GM23338 (cell line): ENCODE data around the gene CSTB. TPM values are rescaled to one million over a fixed set of nuclear protein-coding genes. Genes with fewer than 3 reads are reported as not detected.

Experiments
- ATAC-seq: fragments of 200-7000 bp; cut with Tn5 transposase; 3 replicates; pipeline ENCODE4 v1.9.1; 2020
- DNase-seq: peaks from one replicate; pipeline ENCODE4 v3.0.0-alpha.2; 2015; ENCODE audit warnings: low spot score
- H2AFZ ChIP-seq: fragments of 200-600 bp; sonication (generic); 2 replicates; pipeline ENCODE4 v1.8.0; 2016; ENCODE audit warnings: antibody characterized with exemption, mild to moderate bottlenecking, moderate library complexity
- H3F3A ChIP-seq: fragments of 200-600 bp; sonication (generic); replicated peaks from 2 replicates; pipeline ENCODE4 v1.8.0; 2017; ENCODE audit warnings: antibody characterized with exemption, mixed run types, low read depth
- H3K27ac ChIP-seq: fragments of 200-600 bp; sonication (generic); 2 replicates; pipeline ENCODE4 v1.6.1; 2016; ENCODE audit warnings: low read depth
- H3K27me3 ChIP-seq: fragments of 200-600 bp; sonication (generic); 2 replicates; pipeline ENCODE4 v1.8.0; 2016; ENCODE audit warnings: mild to moderate bottlenecking, mixed run types, moderate library complexity; ENCODE audit not compliant: insufficient read depth
- H3K36me3 ChIP-seq: fragments of 200-600 bp; sonication (generic); 2 replicates; pipeline ENCODE4 v1.8.0; 2016; ENCODE audit warnings: mild to moderate bottlenecking; ENCODE audit not compliant: insufficient read depth
- H3K4me1 ChIP-seq: fragments of 200-600 bp; sonication (generic); 2 replicates; pipeline ENCODE4 v1.8.0; 2016; ENCODE audit warnings: mild to moderate bottlenecking, moderate library complexity; ENCODE audit not compliant: insufficient read depth
- H3K4me2 ChIP-seq: fragments of 200-600 bp; sonication (generic); 2 replicates; pipeline ENCODE4 v1.7.1; 2017; ENCODE audit warnings: mixed run types
- H3K4me3 ChIP-seq: fragments of 200-600 bp; sonication (generic); 2 replicates; pipeline ENCODE4 v1.6.1; 2016; ENCODE audit warnings: mixed run types
- H3K79me2 ChIP-seq: fragments of 200-600 bp; sonication (generic); replicated peaks from 2 replicates; pipeline ENCODE4 v1.8.0; 2017; ENCODE audit warnings: mild to moderate bottlenecking; ENCODE audit not compliant: insufficient read depth
- H3K9me2 ChIP-seq: fragments of 200-600 bp; sonication (generic); 2 replicates; pipeline ENCODE4 v1.8.0; 2017; ENCODE audit not compliant: insufficient read depth
- H4K20me1 ChIP-seq: fragments of 200-600 bp; sonication (generic); replicated peaks from 2 replicates; pipeline ENCODE4 v1.8.0; 2017; ENCODE audit warnings: mild to moderate bottlenecking; ENCODE audit not compliant: insufficient read depth
- H3K27ac Mint-ChIP-seq: 2 replicates; pipeline ENCODE4 v1.8.0; 2020; ENCODE audit warnings: inconsistent platforms, mild to moderate bottlenecking, moderate library complexity, mixed read lengths
- H3K27me3 Mint-ChIP-seq: 3 replicates; pipeline ENCODE4 v1.8.0; 2022; ENCODE audit warnings: low read depth, mild to moderate bottlenecking, moderate library complexity, mixed read lengths, inconsistent platforms; ENCODE audit not compliant: insufficient read depth, poor library complexity
- H3K36me3 Mint-ChIP-seq: 3 replicates; pipeline ENCODE4 v1.8.0; 2021; ENCODE audit warnings: low read depth, mild to moderate bottlenecking, inconsistent platforms, moderate library complexity, mixed read lengths
- H3K4me1 Mint-ChIP-seq: 3 replicates; pipeline ENCODE4 v1.8.0; 2020; ENCODE audit warnings: mild to moderate bottlenecking, inconsistent platforms, mixed read lengths
- H3K4me3 Mint-ChIP-seq: 3 replicates; pipeline ENCODE4 v1.8.0; 2021; ENCODE audit warnings: moderate library complexity, mild to moderate bottlenecking, inconsistent platforms, mixed read lengths
- H3K9me3 Mint-ChIP-seq: 3 replicates; pipeline ENCODE4 v1.8.0; 2020; ENCODE audit warnings: moderate library complexity, mild to moderate bottlenecking, inconsistent platforms, mixed read lengths
- CREB1 ChIP-seq: fragments of 250-450 bp; sonication (Bioruptor Pico); IDR thresholded peaks from 2 replicates; pipeline ENCODE4 v1.5.0; 2020; ENCODE audit warnings: low read depth, mild to moderate bottlenecking, moderate library complexity
- CTCF ChIP-seq, 2 experiments: fragments of 200-600 bp in 1 of 2; sonication (generic) in 1 of 2; conservative IDR thresholded peaks; 2 replicates each; pipeline versions ENCODE4 v1.5.1 to v1.6.1; 2016 to 2017; ENCODE audit warnings: antibody characterized with exemption in 2 of 2, low read depth in 2 of 2, mild to moderate bottlenecking in 2 of 2, moderate library complexity in 1 of 2
- ETS1 ChIP-seq: IDR thresholded peaks from 2 replicates; pipeline ENCODE4 v1.6.1; 2016; ENCODE audit warnings: antibody characterized with exemption
- EZH2 ChIP-seq: fragments of 200-600 bp; sonication (generic); IDR thresholded peaks from one replicate; pipeline ENCODE4 v1.8.0; 2017; ENCODE audit warnings: antibody characterized with exemption, mild to moderate bottlenecking, low read depth; ENCODE audit not compliant: unreplicated experiment
- EZH2phosphoT487 ChIP-seq: fragments of 200-600 bp; sonication (generic); IDR thresholded peaks from one replicate; pipeline ENCODE4 v1.8.1; 2018; ENCODE audit warnings: antibody characterized with exemption; ENCODE audit not compliant: unreplicated experiment
- JUNB ChIP-seq: IDR thresholded peaks from one replicate; pipeline ENCODE4 v1.6.1; 2016; ENCODE audit warnings: antibody characterized with exemption; ENCODE audit not compliant: unreplicated experiment
- NANOG ChIP-seq: IDR thresholded peaks from 2 replicates; pipeline ENCODE4 v1.6.1; 2016; ENCODE audit warnings: antibody characterized with exemption, borderline replicate concordance
- POLR2AphosphoS5 ChIP-seq: IDR thresholded peaks from 2 replicates; pipeline ENCODE4 v1.6.1; 2016; ENCODE audit warnings: antibody characterized with exemption, low read depth
- STAT1 ChIP-seq: IDR thresholded peaks from one replicate; pipeline ENCODE4 v1.6.1; 2016; ENCODE audit warnings: antibody characterized with exemption; ENCODE audit not compliant: unreplicated experiment
- ZNF114 ChIP-seq: fragments of 250-450 bp; sonication (Bioruptor Pico); IDR thresholded peaks from 2 replicates; pipeline ENCODE4 v1.5.0; 2020; ENCODE audit warnings: mild to moderate bottlenecking, moderate library complexity
- ZNF331 ChIP-seq: fragments of 250-450 bp; sonication (Bioruptor Pico); IDR thresholded peaks from 2 replicates; pipeline ENCODE4 v1.5.0; 2020; ENCODE audit warnings: low read depth, mild to moderate bottlenecking, moderate library complexity
- ZNF462 ChIP-seq: fragments of 250-450 bp; sonication (Bioruptor Pico); IDR thresholded peaks from 2 replicates; pipeline ENCODE4 v1.5.0; 2020; ENCODE audit warnings: mild to moderate bottlenecking, moderate library complexity
- polyA plus RNA-seq: library from polyadenylated mRNA; unstranded; fragments of >200 nt; fragmentation: Nextera tagmentation; extraction: Ambion mirVana; gene quantifications from 2 replicates; pipeline ENCODE4 v1.2.1, GENCODE V29; 2016
- total RNA-seq: library from RNA; depleted of rRNA; stranded (reverse); fragments of >200 nt; shearing (Covaris generic); gene quantifications from 2 replicates; pipeline ENCODE4 v1.2.3, GENCODE V29; 2014

The CSTB gene
- total and polyA plus RNA-seq, 2 experiments from 2014 or later, result 10.0 to 142 TPM

GRCh38 chr21:43758811-43759210 lies 17.3 kb downstream of the CSTB start (continued):
- TF ChIP-seq CTCF (conservative IDR thresholded peaks at IDR 0.05; ENCODE audit: low read depth in 2 of 2), result no peak
- TF ChIP-seq ZNF114 (CRISPR knock-in tag), result no peak

DNA sequence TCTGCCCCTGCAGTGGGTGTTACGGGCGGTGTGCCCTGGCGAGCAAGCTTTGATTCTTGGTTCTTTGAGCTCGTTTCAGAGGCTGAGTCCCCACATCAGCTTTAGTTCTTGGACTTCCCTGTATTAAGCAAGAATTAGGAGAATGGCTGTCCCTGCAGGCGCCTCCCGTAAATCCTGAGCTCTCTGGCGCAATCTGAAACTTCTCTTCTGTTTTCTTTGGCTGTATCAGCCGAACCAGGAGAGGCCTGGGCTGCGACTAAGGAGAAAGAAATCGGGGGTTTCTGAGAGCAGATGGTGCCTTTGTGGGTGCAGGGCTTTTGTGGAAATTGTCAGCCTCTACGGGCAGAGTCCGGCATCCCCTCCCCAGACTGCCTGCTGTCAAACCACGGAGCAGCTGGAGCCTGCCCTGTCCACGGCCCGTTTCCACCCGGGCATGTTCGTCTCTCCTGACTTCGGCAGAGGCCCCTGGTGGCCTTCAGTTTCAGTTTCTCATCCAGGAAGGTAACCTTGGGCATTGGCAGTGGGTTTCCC lies 17.9 kb downstream of the CSTB start:
- Histone ChIP-seq H3K4me1 (no peaks in the 10 kb centered on the region), H3K27ac (no peak overlapping the region), H3K36me3 (no peaks in the 10 kb centered on the region), H3K9me2 (no peaks in the 10 kb centered on the region), H3K4me2 (no peak overlapping the region), H4K20me1 (no peaks in the 10 kb centered on the region), H3K27me3 (no peaks in the 10 kb centered on the region), H3K79me2 (no peaks in the 10 kb centered on the region), H3F3A (no peaks in the 10 kb centered on the region), H3K4me3 (no peak overlapping the region), H2AFZ (no peak overlapping the region)
- H3K4me3 Mint-ChIP-seq, result no peak overlapping the region
- H3K4me1 Mint-ChIP-seq, result no peaks in the 10 kb centered on the region
- H3K27me3 Mint-ChIP-seq, result peaks cover 2% of the 10 kb centered on the region
- DNase-seq (no peak), ATAC-seq (no peak)
- no peaks in the 10 kb centered on the region for H3K9me3 Mint-ChIP-seq
- no peak overlapping the region for H3K27ac Mint-ChIP-seq
- H3K36me3 Mint-ChIP-seq, result peaks cover 50% of the 10 kb centered on the region
- TF ChIP-seq EZH2phosphoT487 (no peak), NANOG (no peak), STAT1 (no peak), JUNB (no peak), ETS1 (no peak), CTCF (conservative IDR thresholded peaks at IDR 0.05; ENCODE audit: low read depth in 2 of 2) (no peak), EZH2 (no peak), CREB1 (CRISPR knock-in tag) (no peak), ZNF462 (CRISPR knock-in tag) (no peak), POLR2AphosphoS5 (no peak), ZNF331 (CRISPR knock-in tag) (no peak), ZNF114 (CRISPR knock-in tag) (no peak)
